Right lobe of liver (tissue), 6 donors: ENCODE results near the gene OR11H7. TPM values are rescaled to one million over a fixed set of nuclear protein-coding genes. Genes with fewer than 3 reads are reported as not detected.
A peak's percentile ranks its signal among the peaks of the same experiment; 100 is the strongest.

Experiments
- ATAC-seq, 4 donors: fragments of 200-7000 bp; cut with Tn5 transposase; one replicate each; pipeline ENCODE4 v1.9.1; 2020; ENCODE audit warnings: mild to moderate bottlenecking in 4 of 4, moderate library complexity in 4 of 4
- DNase-seq, 3 donors: peaks; one replicate each; pipeline ENCODE4 v3.0.0-alpha.2; 2020
- H3K27ac ChIP-seq, 3 donors: fragments of 200-600 bp; one replicate each; pipeline ENCODE4 v1.8.0; 2022
- H3K27me3 ChIP-seq, 2 donors: fragments of 200-600 bp; one replicate each; pipeline ENCODE4 v1.8.0; 2022
- H3K36me3 ChIP-seq, 4 donors: fragments of 200-600 bp; sonication (generic) in 1 of 4; one replicate each; pipeline versions ENCODE4 v1.5.1 to v1.8.0; 2017 to 2022; ENCODE audit warnings: control low read depth in 1 of 4
- H3K4me1 ChIP-seq, 4 donors: fragments of 200-600 bp; sonication (generic) in 1 of 4; one replicate each; pipeline versions ENCODE4 v1.5.1 to v1.8.0; 2017 to 2022; ENCODE audit warnings: control low read depth in 1 of 4
- H3K4me3 ChIP-seq, 3 donors: fragments of 200-600 bp; one replicate each; pipeline ENCODE4 v1.8.0; 2022
- H3K9me3 ChIP-seq, 4 donors: fragments of 200-600 bp; sonication (generic) in 1 of 4; one replicate each; pipeline versions ENCODE4 v1.5.1 to v1.8.0; 2017 to 2022; ENCODE audit warnings: control low read depth in 1 of 4
- CTCF ChIP-seq, 4 donors: fragments of 200-600 bp in 3 of 4; fragments of 450-650 bp in 1 of 4; IDR thresholded peaks; one replicate each; pipeline versions ENCODE4 v1.5.1 to v1.8.0; 2016 to 2022; ENCODE audit warnings: antibody characterized with exemption in 4 of 4, mild to moderate bottlenecking in 2 of 4
- POLR2A ChIP-seq: fragments of 450-650 bp; IDR thresholded peaks from one replicate; pipeline ENCODE4 v1.6.1; 2017; ENCODE audit warnings: antibody characterized with exemption, mild to moderate bottlenecking
- WGBS: methylation state at CpG from one replicate; pipeline ENCODE4 v1.1.6; 2018; ENCODE audit warnings: low coverage, low lambda C conversion rate; ENCODE audit not compliant: insufficient coverage; ENCODE audit errors: missing lambda C conversion rate; 5-methylcytosine and 5-hydroxymethylcytosine counted together
- intact Hi-C, 2 donors: fragments of 100-400 bp; cut with DNase I; formaldehyde crosslinking; loops; one replicate each; pipeline versions ENCODE4 v1.11.2 to v1.14.1; 2022
- long read RNA-seq: library from polyadenylated mRNA; unstranded; transcript quantifications from one replicate; pipeline ENCODE4 v2.0.0, GENCODE V29; 2019
- total RNA-seq, 6 experiments: library from RNA; depleted of rRNA in 2 of 6; stranded (reverse); fragments of >200 nt in 2 of 6; fragmentation: NEBNext Ultra II Directional in 3 of 6; extraction: Animal tissue kit (Norgen Biotek cat#: 25700) in 3 of 6; gene quantifications; one replicate each; pipeline versions ENCODE4 v1.1.0 to v1.2.4, GENCODE V29; 2016 to 2023
- donor health status: DM: no; HTN: yes; CAD: no.
- donor health status: DM: no; HTN: no; CAD: no.
- donor health status: DM: no; HTN: no; CAD: no.
- donor health status: DM: no; HTN: yes; CAD: no.
- donor health status: DM: no; HTN: yes; CAD: no.

The OR11H7 gene
- total RNA-seq: not detected
- long read RNA-seq: 0 reads

DNA sequence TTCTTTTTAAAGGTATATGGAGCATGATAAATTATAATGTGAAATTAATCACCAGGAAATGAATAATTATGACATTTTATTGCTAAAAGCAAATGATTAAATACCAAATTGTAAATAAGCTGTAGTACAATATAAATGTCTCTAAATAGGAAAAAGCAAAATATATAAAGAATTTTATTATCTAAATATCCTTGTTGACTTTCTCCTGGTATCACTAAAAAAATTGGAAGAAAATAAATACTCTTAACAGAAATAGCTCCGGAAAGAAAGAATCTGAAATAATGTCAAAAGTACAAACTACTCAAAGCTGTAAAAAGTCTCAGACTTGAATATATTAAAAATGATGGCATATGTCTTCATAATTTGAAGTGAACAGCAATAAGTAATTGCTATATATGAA is at the start of gene OR11H7:
OR11H7 (plus strand) TSS at position 301 of the 400 bp plus-strand sequence.
- H3K27me3 ChIP-seq: no peaks in the 10 kb centered on the region
- intact Hi-C loops: no loop called here
- DNase-seq (no peak), ATAC-seq (no peak)
- H3K27ac ChIP-seq: no peak within 1 kb of the TSS
- 14% methylated on average over 1 of the region's 1 CpG for WGBS
- no peak within 1 kb of the TSS for H3K4me3 ChIP-seq
- TF ChIP-seq CTCF (IDR thresholded peaks at IDR 0.05) (no peak), POLR2A (no peak)
- no peaks in the 10 kb centered on the region for H3K4me1 ChIP-seq
- H3K9me3 ChIP-seq: no peaks in the 10 kb centered on the region
- H3K36me3 ChIP-seq: no peaks in the 10 kb centered on the region

- H3K27me3 ChIP-seq: no peaks in the 10 kb centered on the region
- WGBS: 29% methylated on average over 5 of the region's 5 CpGs
- peak; percentile 50 to 78 (median 67) for ATAC-seq
Observed at GRCh38 chr14:20179218-20179617, 49.6 kb upstream of the OR11H7 start.

GRCh38 chr14:20179880-20180279 is 48.9 kb upstream of the OR11H7 start:
- Histone ChIP-seq H3K4me1 (no peaks in the 10 kb centered on the region), H3K27ac (no peak overlapping the region), H3K4me3 (no peak overlapping the region), H3K36me3 (no peaks in the 10 kb centered on the region), H3K9me3 (no peaks in the 10 kb centered on the region), H3K27me3 (no peaks in the 10 kb centered on the region)
- ATAC-seq: peak; percentile 16 to 60 (median 54)
- 28% methylated on average over 2 of the region's 2 CpGs for whole genome bisulfite sequencing
- no peak for TF ChIP-seq POLR2A
- TF ChIP-seq CTCF (IDR thresholded peaks at IDR 0.05): no peak
- intact Hi-C loops: no loop called here
- DNase-seq: no peak

More at GRCh38 chr14:20179218-20179617, 49.6 kb upstream of the OR11H7 start:
- Histone ChIP-seq H3K27ac (no peak overlapping the region), H3K4me3 (no peak overlapping the region), H3K9me3 (no peaks in the 10 kb centered on the region), H3K4me1 (no peaks in the 10 kb centered on the region), H3K36me3 (no peaks in the 10 kb centered on the region)
- no peak for DNase-seq
- TF ChIP-seq POLR2A (no peak), CTCF (IDR thresholded peaks at IDR 0.05) (no peak)
- intact Hi-C loops: no loop called here

- no peak overlapping the region for H3K27ac ChIP-seq
- ATAC-seq: peak in 1 of 4 donors; percentile 21
- H3K4me1 ChIP-seq: no peaks in the 10 kb centered on the region
- intact Hi-C loops: no loop called here
- no peaks in the 10 kb centered on the region for H3K27me3 ChIP-seq
- DNase-seq: no peak
- WGBS: 16% methylated on average over 2 of the region's 2 CpGs
- no peaks in the 10 kb centered on the region for H3K9me3 ChIP-seq
- H3K36me3 ChIP-seq: no peaks in the 10 kb centered on the region
- no peak overlapping the region for H3K4me3 ChIP-seq
- TF ChIP-seq CTCF (IDR thresholded peaks at IDR 0.05) (no peak), POLR2A (no peak)
Observed at GRCh38 chr14:20180486-20180885, 48.3 kb upstream of the OR11H7 start.

- WGBS: 46% methylated on average over 4 of the region's 5 CpGs
Observed at GRCh38 chr14:20184181-20184580, 44.6 kb upstream of the OR11H7 start.

More at GRCh38 chr14:20184181-20184580, 44.6 kb upstream of the OR11H7 start:
- Histone ChIP-seq H3K4me1 (no peaks in the 10 kb centered on the region), H3K27ac (no peak overlapping the region), H3K36me3 (no peaks in the 10 kb centered on the region), H3K9me3 (no peaks in the 10 kb centered on the region), H3K27me3 (no peaks in the 10 kb centered on the region), H3K4me3 (no peak overlapping the region)
- DNase-seq: no peak
- TF ChIP-seq CTCF (IDR thresholded peaks at IDR 0.05) (no peak), POLR2A (no peak)
- ATAC-seq: no peak
- intact Hi-C loops: no loop called here
